Cerebellar nuclear complex (tissue), 1 donor: Measurements from ENCODE around the gene CCDC80.

Source experiments
- DNase-seq, 2 experiments: peaks; one replicate each; lab custom pipeline; 2025; lab: John Stamatoyannopoulos, UW

Gene CCDC80, protein sequence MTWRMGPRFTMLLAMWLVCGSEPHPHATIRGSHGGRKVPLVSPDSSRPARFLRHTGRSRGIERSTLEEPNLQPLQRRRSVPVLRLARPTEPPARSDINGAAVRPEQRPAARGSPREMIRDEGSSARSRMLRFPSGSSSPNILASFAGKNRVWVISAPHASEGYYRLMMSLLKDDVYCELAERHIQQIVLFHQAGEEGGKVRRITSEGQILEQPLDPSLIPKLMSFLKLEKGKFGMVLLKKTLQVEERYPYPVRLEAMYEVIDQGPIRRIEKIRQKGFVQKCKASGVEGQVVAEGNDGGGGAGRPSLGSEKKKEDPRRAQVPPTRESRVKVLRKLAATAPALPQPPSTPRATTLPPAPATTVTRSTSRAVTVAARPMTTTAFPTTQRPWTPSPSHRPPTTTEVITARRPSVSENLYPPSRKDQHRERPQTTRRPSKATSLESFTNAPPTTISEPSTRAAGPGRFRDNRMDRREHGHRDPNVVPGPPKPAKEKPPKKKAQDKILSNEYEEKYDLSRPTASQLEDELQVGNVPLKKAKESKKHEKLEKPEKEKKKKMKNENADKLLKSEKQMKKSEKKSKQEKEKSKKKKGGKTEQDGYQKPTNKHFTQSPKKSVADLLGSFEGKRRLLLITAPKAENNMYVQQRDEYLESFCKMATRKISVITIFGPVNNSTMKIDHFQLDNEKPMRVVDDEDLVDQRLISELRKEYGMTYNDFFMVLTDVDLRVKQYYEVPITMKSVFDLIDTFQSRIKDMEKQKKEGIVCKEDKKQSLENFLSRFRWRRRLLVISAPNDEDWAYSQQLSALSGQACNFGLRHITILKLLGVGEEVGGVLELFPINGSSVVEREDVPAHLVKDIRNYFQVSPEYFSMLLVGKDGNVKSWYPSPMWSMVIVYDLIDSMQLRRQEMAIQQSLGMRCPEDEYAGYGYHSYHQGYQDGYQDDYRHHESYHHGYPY

DNA sequence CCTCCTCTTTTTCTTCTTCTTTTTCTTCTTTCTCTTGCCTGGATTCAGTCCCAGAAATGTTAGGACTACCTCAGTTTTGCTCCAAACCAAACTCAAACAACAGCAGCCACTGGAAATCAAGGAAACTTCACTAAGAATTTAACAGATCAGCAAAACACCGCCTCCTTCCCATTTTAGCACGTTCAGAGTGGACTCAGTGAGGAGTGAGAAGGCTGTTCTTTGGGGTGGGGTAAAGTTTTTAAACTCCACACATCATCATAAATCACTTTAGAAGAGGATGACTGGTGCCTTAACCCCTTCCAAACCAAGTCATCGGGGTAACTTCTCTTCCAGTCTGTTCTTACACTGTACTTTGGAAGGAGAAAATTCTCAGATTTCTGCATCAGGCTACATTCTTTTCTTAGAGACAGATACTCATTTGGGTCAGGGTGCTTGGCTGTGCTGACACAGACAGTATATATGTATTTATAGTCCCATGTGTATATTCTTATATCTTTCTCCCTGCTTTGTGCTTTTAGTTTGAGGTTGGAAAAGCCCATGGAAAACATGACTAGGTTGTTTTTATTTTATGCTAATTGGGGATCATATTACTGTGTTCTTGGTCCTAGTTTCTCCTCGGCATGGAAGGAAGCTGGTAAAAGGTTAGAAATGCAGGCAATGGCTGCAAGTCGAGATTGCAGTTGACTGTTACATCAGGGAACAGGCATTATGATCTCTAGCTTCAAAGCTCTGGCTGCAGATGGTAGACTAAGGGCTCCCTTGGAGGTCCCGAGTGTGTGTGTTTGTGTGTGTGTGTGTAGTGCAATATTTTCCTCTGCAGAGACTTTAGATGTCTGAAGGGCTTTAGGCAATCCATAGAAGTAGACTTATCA, at the start of gene CCDC80:
CCDC80 (minus strand) TSS at position 214 of the 872 bp plus-strand sequence. CDS start 1,238 bp downstream, outside the sequence.
- no peak for DNase-seq

DNA sequence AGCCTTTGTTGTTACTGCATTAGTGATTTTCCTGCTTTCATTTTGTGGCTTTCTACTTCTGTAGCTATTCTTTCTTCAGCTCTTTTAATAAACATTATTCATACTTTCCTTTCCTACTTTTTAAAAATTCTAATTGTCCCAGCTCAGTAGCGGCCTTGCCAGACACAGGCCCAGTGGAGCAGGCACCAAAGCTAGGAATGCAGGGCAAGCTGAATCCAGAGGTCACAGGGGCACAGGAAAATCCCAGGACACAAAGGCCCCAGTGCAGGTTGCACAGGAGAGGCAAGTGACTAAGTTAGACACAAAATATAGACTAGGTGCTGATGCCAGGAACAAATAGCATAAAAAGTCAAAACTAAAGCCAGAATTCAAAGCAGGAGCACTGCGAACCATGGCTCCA, 49.0 kb upstream of the CCDC80 start:
- DNase-seq = no peak

DNA sequence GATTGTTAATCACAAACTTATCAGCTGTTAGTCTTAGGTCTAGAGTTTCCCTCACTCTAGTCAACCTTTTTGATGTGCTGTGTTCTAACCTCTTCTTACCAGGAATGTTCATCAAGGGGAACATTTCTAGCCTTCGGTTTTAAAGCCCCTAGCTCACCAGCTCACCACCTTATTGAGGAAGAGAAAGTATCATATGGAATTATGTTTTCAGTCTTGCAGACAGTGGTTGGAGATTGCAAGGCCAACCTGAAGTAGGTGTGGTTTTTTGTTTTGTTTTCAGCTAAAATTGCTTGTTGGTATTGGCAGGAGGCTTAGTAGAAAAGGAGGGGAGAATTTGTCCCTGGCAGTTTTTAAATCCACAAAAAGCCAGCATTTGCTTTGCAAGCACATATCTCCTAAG, 48.4 kb upstream of the CCDC80 start:
- no peak for DNase-seq

DNA sequence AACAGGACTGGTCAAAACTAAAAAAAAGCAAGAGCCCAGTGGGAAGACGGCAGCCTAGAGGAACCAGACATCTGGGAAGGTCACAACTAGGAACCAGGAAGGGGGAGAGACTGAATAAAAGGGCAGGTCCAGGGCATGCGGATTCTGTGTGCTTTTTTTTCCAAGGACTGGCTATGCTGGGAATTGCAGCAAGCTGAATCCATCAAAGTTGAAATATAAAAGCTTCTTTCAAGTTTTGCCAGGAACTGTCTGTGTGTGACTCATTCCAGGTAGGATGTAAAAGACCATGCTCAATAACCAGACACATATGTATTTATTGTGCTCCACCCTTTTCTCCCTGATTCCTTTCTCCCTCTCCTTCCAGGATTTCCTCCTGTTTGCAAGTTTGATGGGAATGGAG, 47.9 kb upstream of the CCDC80 start:
- no peak for DNase-seq

DNA sequence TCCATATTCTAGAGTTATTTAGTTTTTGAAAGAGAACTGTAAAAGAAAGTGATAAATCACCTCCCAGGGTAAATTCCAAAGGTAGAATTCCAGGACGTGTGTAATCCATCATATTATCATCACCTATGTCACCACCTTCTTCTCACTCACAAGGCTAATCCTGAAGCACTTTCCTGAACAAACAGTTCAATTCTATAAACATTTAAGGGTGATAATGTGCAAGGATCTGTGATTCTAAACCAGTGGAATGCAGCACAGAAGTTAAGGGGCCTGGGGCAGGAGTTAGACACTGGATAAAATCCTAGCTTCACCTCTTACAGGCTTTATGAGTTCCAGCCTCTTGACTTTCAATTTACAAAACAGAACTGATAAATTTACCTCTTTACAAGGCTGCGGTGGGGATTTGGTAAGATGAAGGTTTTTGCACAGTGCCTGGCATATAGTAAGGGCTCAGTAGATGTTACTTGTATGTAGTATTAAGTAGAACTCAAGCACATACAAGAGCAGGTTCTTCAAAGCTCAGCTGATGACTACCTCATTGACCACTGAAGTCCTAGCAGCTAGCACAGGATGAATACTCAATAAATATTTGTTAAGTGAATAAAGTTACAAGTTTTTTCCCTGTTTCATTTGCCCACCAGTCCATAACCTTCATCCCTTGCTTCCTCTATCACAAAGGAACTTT, 47.3 kb upstream of the CCDC80 start:
- DNase-seq = no peak

DNA sequence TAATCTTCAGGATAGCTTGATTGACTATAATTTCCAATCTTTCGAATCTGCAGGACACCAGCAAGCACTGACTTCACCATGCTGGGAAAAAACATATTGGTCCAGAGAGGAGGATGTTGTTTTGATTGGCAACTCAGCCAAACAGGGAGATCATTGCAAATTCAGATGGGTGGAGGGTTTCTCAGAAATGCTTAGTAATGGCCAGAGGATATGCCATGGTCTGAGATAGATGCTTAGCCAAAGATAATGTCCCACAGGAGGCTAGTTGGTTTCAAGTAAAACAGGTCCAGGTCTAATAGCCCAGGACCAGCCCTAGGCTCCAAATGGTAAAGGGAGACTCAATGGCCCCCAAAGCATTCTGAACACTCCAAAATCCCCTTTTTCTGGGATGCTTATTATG, 46.7 kb upstream of the CCDC80 start:
- DNase-seq = no peak

DNA sequence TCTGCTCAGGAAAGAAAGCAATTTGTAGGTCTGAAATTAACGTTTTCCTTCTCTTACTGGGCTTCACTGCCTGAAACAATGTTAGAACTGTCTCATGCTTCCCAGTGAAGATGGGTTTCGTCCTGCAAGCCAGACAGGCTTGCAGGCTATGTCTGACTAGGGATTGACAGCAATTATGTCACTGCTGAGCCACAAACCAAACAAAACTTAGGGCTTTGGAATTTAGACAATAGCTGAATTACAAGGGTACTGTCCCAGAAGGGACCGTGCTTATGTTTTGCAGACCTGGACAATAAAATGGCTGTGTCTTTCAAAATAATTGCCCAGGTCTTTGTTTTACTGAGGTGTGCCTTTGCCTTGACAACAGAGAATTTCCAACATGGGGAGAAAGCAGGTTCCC, 46.3 kb upstream of the CCDC80 start:
- no peak for DNase-seq

DNA sequence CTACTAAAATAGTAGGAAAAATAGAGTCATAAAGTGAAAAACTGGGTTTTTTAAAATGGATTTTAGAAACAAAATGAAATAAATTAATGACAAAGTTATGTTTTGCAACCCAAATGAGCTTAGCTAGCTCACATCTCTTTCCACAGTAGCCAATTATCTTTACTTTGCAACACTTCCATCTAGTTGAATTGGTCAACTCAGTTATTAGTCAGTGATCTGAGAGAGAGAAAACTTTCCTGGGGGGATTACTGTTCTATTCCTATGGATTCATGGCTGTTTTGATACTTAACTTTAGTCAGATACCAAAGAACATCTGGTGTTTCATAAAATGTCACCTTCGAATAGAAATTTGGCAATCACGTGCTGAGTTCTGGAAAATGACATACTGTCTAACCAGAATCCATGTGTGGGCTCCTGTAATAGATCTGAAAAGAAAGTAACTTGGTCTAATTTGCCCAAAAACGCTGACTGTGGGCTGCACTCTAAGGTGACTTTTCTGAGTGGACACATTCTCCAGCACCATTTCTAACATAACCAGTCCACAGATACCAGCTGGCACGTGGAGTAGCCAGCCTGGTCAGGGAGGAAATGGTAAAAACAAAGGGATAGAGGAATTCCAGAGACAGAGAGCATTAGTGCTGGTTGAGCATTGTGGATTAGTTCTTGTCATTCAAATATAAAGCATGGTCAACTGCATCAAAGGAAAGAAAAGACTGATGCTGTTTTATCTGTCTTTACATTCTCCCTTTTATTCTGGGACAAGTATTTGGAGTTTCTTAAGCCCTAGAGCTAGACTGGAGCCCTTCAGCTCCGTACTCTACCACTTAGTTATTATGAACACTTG, 45.2 kb upstream of the CCDC80 start:
- DNase-seq = no peak

DNA sequence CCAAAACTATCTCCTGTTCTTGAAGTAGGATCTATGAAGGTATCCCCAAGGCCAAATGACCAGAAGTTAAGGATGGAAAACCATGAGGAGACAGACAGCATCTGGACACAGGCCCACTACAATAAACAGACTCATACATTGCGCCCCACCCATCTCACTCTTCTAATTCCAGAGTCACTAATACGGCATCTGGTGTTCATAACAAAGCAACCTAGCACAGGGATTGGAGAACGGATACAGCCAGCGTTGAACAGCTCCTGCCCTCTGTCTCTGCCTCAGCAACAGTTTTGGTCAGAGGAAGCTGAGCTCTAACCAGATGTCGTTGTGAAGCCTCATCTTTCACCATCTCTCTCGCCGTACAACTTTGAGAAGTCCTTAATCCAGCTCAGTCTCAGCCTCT, 44.5 kb upstream of the CCDC80 start:
- DNase-seq = no peak

DNA sequence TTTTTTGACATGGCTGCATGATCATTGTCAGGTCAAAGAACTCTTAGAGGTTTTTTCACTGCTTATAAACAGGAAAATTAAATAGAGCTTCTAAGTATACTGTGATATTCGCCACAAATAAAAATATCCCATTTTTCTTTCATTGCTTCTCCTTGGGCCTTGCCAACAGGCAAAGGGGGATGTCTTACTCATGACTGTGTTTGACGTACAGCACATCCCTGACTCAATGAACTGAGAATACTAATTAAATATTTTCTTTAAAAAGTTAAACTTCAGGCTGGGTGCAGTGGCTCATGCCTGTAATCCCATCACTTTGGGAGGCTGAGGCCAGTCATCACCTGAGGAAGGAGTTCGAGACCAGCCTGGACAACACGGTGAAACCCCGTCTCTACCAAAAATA, 41.4 kb upstream of the CCDC80 start:
- no peak for DNase-seq

DNA sequence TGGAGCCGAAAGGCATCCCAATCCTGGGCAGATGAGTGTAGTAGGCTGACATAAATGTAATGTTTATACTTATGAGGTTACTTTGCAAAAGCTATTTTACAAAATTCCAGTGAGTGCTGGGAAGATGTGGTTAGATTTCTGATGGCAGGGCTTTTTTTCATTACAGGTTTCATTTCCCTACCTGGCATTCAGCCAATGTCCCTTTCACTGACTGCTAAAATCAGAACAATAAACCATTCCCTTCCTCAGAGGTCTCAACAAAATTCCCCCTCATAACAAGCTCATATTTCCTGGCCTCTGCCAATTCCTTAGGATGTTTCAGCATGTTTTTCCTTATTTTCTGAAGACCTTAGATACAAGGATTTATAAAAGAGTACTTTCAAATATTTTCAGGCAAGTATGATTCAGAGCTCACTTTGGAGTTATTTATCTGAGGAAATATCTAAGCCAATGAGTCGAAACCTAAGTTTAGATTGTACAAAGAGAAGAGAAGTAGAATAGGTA, 40.9 kb upstream of the CCDC80 start:
- DNase-seq = no peak

DNA sequence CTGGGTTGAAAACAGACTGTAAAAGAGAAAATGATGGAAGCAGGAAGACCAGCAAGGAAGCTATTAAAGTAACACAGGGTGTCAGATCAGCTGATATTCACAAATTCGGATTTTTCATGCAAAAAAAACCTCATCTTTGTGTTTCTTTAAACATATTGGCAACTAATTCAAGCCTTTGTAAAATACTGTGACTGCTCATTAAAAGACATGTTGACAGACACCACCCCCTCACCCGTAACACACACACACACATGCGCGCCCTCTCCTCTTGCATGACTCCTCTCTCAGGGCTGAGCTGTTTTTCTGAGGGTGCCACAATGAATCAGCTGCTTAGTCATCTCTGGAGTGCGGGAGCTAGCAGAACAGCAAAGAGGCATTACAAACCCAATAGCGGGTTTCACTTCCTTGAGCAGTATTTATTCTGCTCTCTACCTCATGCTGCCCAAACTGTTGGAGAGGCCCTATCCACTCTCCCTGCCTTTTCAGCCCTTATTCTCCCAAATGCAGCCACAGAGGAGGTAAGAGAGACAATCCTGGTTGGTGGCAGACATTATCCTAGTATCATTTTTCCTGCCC, 35.8 kb upstream of the CCDC80 start:
- DNase-seq = no peak

DNA sequence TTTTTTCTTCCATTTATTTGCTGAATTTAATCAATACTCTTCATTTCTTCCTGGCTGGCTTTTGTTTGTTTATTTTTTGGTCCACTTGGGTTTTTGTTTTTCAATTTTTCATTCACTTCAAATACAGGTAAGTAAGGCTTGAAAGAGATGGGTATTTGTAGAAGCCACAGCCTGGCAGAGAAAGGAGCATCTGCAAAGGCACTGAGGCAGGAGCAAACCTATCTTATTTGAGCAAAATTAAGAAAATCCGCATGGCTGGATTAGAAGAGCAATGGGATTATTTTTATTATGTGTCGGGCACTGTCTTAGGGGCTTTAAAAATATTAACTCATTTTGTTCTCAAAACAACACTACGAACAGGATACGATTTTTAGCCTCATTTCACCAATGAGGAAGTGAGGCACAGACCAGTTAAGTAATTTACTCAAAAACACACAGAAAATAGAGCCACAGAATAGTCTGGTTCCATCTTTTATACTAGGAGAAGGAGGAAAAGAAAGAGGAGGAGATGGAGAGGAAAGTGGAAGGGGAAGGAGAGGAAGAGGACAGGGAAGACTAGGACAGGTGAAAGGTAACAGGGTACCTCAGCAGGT, 35.1 kb upstream of the CCDC80 start:
- no peak for DNase-seq

DNA sequence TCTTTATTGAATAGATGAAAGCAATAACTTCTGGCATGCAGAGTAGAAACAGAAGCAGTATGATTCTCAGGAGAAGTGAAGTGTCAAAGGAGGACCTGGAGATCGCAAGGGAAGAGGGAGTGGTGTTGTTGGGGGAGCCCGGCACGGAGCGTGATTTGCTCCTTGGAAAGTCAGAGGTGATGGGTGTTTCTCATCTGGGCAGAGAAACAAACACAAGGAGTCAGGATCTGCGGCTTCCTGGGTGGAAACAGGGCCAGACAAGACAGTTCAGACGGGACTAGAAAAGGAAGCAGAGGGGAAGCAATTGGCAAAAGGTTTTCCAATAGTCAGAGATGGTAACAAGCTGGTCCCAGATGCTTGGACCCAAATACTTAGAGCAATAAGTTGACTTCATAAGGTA, 34.4 kb upstream of the CCDC80 start:
- DNase-seq = no peak

DNA sequence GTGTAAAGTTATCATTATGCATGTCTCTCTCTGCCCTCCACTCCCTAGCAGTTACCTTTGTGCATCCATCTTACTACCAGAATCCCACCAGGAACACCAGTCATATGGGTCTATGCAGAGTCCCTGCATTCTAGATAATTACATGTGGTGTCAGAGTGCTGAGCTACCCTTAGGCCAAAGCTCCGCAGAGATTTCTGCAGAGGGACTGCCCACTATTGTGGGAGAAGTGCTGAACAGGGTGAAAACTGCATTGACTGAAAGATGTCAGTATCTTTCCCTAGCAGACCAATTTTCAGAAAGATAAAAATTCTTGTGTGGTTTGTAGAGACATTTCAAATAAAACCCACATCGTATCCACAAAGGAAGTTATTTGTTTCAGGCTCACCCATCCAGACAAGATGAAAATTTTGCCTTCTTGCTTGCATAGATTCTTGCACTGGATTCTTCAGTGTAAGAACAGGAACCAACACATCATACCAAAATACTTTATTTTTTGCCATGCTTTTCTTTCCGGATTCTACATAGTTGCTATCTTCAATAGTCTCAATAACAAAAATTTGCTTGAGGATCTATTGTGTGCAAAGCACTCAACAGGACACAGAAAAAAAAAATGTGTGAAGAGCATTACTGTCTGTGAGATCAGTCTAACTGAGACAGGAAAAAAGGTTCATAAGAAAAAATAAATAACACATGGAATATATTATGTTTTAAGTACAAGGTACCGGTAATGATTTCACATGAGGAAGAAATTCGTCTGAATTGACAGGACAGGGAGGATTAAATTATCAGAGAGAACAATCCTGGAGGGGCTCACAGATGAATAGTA, 32.0 kb upstream of the CCDC80 start:
- DNase-seq = no peak

DNA sequence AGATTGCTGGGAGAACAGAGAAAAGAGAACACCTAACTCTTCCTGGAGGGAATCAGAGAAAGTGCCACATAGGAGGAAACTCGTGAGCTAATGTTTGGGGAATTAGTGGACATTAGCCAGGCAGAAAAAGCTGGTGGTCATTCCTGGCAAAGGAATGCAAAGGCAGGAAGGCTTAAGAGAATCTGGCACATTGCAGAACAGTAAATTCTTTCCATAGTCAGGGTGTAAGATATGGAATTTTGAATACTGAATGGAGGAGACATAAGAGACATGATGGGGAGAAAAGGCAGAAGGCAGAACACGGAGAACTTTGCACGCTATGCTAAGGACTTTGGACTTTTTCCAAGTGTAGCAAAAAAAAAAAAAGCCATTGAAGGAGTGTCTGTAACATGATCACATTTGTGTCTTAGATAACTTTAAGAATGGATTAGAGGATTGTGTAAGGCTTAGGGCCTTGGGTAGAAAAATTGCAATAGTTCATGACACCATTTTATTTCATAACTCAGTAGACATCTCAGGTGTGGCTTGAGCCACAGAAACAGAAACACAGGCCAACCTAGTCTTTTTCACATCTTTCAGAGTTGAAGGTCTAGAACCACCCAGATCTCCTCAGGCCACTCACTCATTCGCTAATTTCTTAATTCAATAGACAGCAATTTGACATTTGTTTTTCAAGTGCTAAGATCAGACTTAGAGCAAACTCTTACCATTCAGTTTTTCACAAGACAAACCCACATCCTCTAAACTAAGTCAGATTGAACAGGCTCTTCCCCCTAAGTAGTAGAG, 31.2 kb upstream of the CCDC80 start:
- no peak for DNase-seq

DNA sequence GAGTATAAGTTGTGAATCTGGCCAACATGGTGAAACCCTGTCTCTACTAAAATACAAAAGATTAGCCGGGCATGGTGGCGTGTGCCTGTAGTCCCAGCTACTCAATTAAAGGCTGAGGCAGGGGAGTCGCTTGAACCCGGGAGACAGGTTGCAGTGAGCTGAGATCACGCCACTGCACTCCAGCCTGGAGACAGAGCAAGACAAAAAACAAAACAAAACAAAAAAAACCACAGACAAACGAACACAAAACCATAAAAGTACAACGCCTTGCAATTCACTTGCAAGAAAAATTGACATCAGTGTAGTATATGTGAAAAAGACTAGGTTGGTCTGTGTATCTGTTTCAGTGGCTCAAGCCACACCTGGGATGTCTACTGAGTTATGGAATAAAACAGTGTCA, 29.9 kb upstream of the CCDC80 start:
- no peak for DNase-seq

DNA sequence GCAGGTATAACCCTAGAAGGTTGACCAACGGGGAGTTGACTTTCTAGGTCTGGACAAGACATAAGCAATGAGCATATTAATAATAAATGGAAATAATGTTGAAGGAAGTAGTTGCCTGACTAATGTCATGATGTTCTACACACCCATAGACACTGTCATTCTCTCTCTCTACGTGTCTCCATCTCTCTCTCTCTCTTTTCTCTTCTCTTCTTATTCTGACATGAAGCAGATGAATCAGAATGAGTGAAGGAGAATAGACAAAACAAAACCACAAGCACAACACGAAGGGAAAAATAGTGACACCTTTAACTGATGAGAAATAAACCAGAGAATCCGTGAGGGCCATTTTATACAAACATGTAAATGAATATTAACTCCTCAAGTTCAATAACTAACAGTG, 26.7 kb upstream of the CCDC80 start:
- DNase-seq = no peak
